Measurements from ENCODE around the gene PANX2.

Gene PANX2

GRCh38 chr22:50216055-50216683 lies 45.6 kb downstream of the PANX2 start:
- TF ChIP-seq CTCF (conservative IDR thresholded peaks at IDR 0.05; ENCODE audit: low read depth, low read length): no peak
- H3K27me3 ChIP-seq (ENCODE audit: insufficient read depth, low read depth): no peaks in the 10 kb centered on the region
- no peaks in the 10 kb centered on the region for H3K79me2 ChIP-seq (ENCODE audit: insufficient read depth, low read depth)
- no peaks in the 10 kb centered on the region for H4K20me1 ChIP-seq (ENCODE audit: insufficient read depth)
- H2AFZ ChIP-seq (ENCODE audit: low read depth): no peak overlapping the region
- H3K4me1 ChIP-seq (ENCODE audit: low read depth, poor library complexity, severe bottlenecking): no peaks in the 10 kb centered on the region
- no peak overlapping the region for H3K4me2 ChIP-seq
- H3K36me3 ChIP-seq (ENCODE audit: insufficient read depth): no peaks in the 10 kb centered on the region
- no peak overlapping the region for H3K4me3 ChIP-seq (IDR thresholded peaks at IDR 0.05; ENCODE audit: insufficient read depth, low read depth, low read length)
- H3K9ac ChIP-seq: no peak overlapping the region
- H3K27ac ChIP-seq: no peak overlapping the region

GRCh38 chr22:50216684-50217520 lies 46.4 kb downstream of the PANX2 start:
- Histone ChIP-seq H2AFZ (ENCODE audit: low read depth) (no peak overlapping the region), H3K4me2 (no peak overlapping the region), H3K36me3 (ENCODE audit: insufficient read depth) (no peaks in the 10 kb centered on the region), H3K4me3 (IDR thresholded peaks at IDR 0.05; ENCODE audit: insufficient read depth, low read depth, low read length) (no peak overlapping the region), H3K27me3 (ENCODE audit: insufficient read depth, low read depth) (no peaks in the 10 kb centered on the region), H3K27ac (no peak overlapping the region), H3K79me2 (ENCODE audit: insufficient read depth, low read depth) (no peaks in the 10 kb centered on the region), H3K9ac (no peak overlapping the region), H4K20me1 (ENCODE audit: insufficient read depth) (no peaks in the 10 kb centered on the region), H3K4me1 (ENCODE audit: low read depth, poor library complexity, severe bottlenecking) (no peaks in the 10 kb centered on the region)
- no peak for TF ChIP-seq CTCF (conservative IDR thresholded peaks at IDR 0.05; ENCODE audit: low read depth, low read length)

GRCh38 chr22:50217543-50218152 lies 47.1 kb downstream of the PANX2 start:
- Histone ChIP-seq H2AFZ (ENCODE audit: low read depth) (no peak overlapping the region), H3K4me2 (no peak overlapping the region), H4K20me1 (ENCODE audit: insufficient read depth) (no peaks in the 10 kb centered on the region), H3K9ac (no peak overlapping the region), H3K79me2 (ENCODE audit: insufficient read depth, low read depth) (no peaks in the 10 kb centered on the region), H3K27ac (no peak overlapping the region), H3K4me1 (ENCODE audit: low read depth, poor library complexity, severe bottlenecking) (no peaks in the 10 kb centered on the region), H3K36me3 (ENCODE audit: insufficient read depth) (no peaks in the 10 kb centered on the region), H3K27me3 (ENCODE audit: insufficient read depth, low read depth) (no peaks in the 10 kb centered on the region), H3K4me3 (IDR thresholded peaks at IDR 0.05; ENCODE audit: insufficient read depth, low read depth, low read length) (no peak overlapping the region)
- TF ChIP-seq CTCF (conservative IDR thresholded peaks at IDR 0.05; ENCODE audit: low read depth, low read length): no peak

GRCh38 chr22:50218153-50218995 lies 47.8 kb downstream of the PANX2 start:
- no peaks in the 10 kb centered on the region for H3K36me3 ChIP-seq (ENCODE audit: insufficient read depth)
- H4K20me1 ChIP-seq (ENCODE audit: insufficient read depth): no peaks in the 10 kb centered on the region
- no peak overlapping the region for H2AFZ ChIP-seq (ENCODE audit: low read depth)
- no peak for TF ChIP-seq CTCF (conservative IDR thresholded peaks at IDR 0.05; ENCODE audit: low read depth, low read length)
- no peak overlapping the region for H3K4me2 ChIP-seq
- H3K9ac ChIP-seq: no peak overlapping the region
- no peak overlapping the region for H3K27ac ChIP-seq
- no peaks in the 10 kb centered on the region for H3K4me1 ChIP-seq (ENCODE audit: low read depth, poor library complexity, severe bottlenecking)
- H3K4me3 ChIP-seq (IDR thresholded peaks at IDR 0.05; ENCODE audit: insufficient read depth, low read depth, low read length): no peak overlapping the region
- H3K79me2 ChIP-seq (ENCODE audit: insufficient read depth, low read depth): no peaks in the 10 kb centered on the region
- H3K27me3 ChIP-seq (ENCODE audit: insufficient read depth, low read depth): no peaks in the 10 kb centered on the region

Data from KMS-11 (cell line).